SW 1271 (cell line): ENCODE data around the gene SPC24.
"Not testable (repeated sequence)": the region's sequence is repeated elsewhere in the genome, so short reads cannot be mapped to it uniquely, and the experiment has no call there.

Experiments
- DNase-seq, 2 experiments: peaks; one replicate each; lab custom pipeline; 2025; lab: John Stamatoyannopoulos, UW

Gene SPC24

DNA sequence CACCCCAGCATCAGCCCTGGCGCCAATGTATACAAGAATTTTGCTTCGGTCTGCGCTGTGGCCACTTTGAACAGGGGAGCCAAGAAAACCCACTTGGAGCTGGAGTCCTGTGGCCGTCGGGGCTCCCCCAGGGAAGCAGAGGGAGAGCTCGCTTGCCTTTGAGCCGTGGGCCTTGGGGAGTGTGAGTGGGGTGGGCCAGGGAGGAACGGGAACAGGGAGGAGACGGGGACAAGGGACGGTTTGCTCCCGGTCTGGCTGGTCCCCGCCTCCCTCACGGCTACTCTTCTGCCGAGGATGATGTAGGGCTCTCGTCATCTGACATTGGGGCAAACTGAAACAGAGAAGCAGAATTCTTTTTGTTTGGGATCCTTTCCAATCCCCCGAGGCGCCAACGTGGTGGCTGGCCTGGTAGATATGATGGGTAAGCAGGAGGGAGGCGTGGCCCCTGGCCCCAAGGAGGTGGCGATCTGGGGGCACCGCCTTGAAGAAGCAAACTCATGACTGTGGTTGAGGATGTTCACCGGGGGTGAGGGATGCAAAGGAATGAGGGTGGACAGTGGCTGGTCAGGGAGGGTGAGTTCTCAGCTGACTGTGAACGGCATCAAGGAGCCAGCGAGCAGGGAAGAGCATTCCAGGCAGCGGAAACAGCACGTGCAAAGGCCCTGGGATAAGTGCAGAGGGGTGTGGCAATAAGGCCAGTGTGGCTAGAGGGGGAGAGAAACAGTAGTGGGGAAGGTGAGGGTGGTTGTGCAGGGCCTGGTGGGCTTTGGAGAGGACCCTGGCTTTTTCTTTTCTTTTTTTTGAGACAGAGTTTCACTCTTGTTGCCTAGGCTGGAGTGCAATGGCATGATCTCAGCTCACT, 10.9 kb upstream of the SPC24 start:
- no peak for DNase-seq

DNA sequence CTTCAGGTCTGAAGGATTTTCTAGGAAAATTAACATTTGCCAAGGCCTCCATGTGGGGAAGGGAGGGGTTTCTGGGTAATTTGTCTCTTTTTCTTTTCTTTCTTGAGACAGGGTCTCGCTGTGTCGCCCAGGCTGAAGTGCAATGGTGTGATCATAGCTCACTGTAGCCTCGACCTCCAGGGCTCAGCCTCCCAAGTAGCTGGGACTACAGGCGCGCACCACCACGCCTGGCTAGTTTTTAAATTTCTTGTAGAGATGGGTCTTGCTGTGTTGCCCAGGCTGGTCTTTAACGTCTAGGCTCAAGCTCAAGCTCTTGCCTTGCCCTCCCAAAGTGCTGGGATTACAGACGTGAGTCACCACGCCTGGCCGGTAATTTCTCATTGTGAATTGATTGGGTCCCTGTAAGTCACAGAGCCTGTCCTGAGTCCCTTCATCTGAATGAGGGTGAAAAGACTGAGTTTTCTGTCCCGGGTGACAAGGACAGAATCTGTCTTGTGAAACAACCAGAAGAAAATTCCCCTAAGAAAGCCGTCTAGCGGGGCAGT, 10.0 kb upstream of the SPC24 start:
- DNase-seq: no peak

DNA sequence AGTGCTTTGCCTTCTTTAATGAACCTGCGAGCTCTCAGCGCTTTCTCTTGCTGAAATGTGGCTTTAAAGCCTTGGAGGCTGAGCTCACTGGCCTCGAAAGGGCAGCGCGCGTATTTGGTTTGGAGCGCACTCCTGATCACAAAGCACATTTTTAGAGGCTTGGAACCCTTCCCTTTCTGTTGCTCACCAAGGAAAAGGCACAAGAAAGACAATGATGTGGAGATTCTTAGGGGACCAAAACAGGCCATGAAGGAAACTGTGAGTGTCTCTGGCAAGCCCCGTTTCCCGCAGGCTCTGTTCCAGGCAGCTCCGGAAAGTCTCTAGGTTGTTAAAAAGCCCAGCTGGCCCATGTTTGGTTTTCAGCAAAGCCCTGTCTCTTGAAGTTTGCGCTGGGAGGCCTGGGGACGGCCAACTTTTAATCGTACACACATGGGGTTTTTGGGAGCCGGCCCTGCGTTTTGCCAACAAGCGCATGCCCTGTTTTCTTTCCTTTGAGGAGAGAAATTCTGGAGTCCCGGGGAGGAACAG, 9.4 kb upstream of the SPC24 start:
- no peak for DNase-seq

DNA sequence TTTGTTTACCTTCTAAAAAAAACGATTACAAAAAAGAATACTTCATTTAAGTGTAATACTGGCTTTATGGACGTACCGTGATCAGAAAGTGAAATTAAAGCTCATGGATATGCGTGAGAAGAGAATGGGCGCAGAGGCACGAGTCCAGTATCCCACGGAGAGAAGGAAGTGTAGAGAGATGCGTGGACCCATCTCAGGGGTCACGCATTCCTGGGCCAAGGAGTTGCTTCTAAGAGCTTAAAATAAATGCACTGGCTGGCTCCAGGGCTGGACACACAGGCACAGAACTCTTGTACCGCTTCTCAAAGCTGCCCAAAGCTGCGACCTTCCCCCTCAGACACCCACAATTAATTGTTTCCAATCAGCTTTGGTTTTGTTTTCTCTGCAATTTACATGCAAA, 8.7 kb upstream of the SPC24 start:
- DNase-seq: no peak

DNA sequence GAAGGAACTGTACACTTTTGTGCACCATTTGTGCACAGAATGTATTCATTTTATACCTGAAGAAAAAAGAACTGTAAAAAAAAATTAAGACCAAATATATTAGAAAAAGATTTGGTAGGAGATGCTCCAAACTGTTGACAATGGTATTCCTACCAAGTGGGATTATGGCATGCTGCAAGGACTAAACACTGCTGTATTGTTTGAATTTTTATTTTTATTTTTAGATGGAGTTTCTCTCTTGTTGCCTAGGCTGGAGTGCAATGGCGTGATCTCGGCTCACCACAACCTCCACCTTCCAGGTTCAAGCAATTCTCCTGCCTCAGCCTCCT, 4.8 kb upstream of the SPC24 start:
- DNase-seq: not testable (repeated sequence)

DNA sequence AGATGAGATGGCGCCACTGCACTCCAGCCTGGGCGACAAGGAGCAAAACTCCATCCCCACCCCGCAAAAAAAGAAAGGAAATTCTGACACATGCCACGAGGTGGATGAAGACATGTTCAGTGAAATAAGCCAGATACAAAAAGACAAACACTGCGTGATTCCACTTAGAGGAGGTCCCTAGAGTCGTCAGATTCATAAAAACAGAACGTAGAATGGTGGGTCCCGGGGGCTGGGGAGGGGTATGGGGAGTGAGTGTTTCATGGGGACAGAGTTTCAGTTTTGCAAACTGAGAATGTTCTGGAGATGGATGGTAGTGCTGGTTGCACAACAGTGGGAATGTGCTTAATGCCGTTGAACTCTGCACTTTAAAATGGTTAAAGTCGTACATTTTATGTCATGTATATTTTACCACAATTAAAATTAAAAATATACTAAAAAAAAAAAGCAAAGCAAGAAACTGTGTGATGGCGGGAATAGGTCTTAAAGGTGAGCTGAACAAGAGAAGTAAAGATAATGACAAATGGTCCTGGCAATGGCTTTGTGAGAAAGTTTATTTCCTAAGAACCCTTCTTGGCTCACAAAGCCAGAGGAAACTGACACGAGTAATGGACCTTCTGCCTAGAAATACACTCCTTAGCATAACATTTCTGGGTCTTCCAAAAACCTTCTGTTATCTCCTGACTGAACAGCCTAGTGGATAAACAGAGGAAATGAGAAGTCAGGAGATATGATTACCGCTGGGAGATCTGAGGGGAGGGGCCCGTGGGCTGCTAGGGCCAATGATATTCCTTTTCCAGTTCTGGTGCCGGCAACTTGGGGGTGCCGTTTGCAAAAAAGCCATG, 4.2 kb upstream of the SPC24 start:
- no peak for DNase-seq

DNA sequence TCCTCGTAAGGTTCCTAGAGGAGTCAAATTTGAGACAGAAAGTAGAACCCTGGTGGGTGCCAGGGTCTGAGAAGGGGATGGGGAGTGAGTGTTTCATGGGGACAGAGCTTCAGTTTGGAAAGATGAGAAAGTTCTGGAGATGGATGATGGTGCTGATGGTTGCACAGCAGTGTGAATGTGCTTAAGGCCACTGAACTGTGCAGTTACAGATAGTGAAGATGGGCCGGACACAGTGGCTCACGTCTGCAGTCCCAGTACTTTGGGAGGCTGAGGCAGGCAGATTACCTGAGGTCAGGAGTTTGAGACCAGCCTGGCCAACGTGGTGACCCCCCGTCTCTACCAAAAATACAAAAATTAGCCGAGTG, 917 bp downstream of the SPC24 start:
- DNase-seq: no peak

DNA sequence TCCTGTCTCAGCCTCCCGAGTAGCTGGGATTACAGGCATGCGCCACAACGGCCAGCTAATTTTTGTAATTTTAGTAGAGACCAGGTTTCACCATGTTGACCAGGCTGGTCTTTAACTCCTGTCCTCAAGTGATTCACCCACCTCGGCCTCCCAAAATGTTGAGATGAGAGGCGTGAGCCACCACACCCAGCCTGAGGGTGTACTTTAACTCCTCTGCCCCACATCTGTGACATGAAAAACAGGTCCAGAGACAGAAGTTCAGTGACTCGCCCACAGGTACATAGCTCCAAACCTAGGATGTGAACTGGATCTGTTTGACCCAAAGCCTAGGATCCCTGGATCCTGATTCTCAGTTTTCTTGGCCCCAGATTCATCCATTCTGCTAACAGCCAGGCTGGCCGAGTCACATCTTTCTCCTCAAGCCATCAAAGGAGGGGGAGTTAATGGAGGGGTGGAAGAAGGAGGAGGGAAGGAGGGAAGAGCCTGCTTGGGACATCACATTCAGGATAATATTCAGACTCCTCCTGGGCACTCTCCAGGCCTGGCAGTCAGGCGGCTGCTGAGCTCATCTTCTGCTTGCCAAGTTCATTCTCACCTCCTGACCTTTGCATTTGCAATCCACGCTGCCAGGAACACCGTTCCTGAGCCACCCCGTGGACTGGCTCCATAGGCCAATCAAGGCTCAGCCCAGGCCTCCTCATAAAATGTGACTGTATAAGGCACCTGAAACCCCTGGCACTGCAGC, 3.1 kb downstream of the SPC24 start:
- no peak for DNase-seq

DNA sequence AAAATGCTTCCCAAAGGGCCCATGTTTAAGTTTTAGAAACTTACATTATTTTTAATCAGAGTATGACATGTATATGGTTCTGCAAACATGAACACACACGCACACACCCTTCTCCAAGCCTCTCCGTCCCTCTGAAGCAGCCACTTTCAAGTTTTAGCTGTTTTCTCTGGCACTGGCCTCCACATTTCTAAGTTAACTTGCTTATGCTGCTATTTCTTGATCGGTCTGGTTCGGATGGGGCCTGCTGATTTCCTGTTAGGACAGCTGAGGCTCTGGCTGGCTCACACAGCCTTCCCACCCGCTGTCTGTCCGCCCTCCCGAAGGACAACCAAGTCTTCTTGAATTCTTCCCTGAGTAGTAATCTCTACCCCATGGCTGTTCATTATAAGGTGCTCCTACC, 4.4 kb downstream of the SPC24 start:
- DNase-seq: no peak

DNA sequence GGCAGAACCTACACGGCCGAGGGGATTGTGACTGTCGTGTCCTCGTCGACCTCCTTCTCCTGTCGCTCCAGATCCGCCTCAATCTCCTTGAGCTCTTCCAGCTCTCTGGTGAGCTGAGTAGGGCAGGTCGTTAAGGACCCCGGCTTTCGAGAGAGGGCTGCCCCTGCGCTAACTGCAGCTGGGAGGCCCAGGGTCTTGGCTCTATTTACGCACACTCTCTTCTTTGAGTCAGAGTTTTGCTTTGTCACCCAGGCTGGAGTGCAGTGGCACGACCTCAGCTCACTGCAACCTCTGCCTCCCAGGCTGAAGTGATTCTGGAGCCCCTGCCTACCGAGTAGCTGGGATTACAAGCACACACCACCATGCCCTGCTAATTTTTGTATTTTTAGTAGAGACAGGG, 7.6 kb downstream of the SPC24 start:
- no peak for DNase-seq

DNA sequence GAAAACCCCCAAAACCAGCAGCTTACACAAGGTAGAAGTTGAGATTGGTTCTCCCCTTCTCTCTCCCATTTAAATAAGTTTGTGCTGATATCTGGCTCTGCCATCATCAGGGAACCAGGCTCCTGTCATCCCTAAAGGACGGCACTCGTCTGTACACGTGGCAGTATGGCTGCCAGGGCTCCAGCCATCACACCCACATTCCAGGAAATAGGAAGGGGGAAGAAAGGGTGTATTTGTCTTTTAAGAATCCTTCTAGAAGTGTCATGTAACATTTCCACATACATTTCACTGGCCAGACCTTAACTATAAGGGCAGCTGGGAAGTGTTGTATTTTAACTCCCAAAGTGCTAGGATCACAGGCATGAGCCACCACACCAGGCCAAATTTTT, 10.1 kb downstream of the SPC24 start:
- no peak for DNase-seq

DNA sequence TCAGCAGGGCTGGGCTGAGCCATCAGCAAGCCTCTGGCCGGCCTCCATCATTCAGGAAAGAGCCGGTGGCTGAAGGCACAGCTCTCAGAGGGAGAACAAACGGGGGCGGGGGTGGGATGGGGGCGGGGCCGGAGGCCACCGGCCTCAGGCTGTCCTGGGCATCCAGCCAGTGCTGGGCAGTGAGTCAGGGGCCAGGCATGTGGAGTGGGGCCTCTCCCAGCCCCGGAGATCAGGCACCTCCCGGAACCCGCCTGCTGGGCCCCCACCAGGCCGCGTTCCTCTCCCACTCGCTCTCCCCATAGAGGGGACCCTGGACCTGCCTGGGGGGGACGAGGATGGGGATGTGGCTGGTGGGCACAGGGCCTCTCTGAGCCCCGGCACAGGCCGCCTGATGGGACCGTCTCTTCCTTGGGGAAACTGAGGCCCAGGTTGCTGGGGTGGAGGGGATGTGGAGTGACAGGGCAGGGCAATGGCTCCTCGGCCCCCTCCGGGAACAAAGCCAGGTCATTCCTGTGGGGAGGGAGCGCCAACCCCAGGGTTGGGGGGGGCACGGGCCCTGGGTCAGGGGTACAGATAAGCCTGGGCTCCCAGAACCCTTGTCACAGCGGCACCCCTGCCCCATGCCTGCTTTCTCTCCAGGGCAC, 12.9 kb downstream of the SPC24 start:
- peak; percentile 78 to 87 for DNase-seq

DNA sequence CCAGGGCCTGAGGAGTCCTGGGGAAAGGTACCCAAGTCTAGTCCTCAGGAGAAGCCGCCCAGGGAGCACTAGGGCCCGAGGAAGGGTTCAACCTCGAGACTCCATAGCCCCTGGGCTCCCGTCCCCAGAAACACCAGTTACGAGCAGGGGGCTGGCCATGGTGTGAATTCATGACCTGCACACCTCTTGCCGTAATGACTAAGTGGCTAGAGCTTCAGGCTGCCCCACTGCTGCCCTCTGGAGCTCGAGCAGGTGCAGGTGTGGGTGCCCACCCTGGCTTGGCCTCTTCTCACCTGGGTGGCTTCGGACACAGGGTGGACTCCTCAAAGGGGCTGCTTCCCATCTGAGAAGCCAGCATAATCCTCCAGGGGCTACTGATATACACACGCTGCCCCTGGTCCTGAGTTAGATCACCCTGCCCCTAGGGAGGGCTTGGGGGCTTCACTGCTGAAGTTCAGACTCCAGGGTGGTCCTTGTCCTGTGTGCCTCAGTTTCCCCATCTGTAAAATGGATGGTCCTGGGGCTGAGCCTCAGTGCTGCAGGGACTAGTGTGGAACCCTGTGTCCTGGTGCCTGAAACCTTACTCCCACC, 13.6 kb downstream of the SPC24 start:
- no peak for DNase-seq

DNA sequence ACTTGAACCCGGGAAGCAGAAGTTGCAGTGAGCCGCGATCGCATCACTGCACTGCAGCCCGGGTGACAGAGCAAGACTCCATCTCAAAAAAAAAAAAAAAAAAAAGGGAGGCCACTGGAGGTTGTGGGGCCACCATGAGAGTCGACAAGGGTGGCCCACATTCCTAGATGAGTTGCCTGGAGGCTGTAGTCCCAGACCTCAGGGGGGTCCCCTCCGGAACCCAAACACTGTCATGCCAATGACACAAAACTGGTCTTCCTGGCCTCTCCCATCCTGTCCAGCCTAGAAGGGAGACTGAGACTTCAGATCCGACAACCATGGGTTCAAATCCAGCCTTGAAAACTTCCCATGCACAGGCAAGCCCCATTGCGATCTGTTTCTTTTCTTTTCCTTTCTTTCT, 14.7 kb downstream of the SPC24 start:
- no peak for DNase-seq

DNA sequence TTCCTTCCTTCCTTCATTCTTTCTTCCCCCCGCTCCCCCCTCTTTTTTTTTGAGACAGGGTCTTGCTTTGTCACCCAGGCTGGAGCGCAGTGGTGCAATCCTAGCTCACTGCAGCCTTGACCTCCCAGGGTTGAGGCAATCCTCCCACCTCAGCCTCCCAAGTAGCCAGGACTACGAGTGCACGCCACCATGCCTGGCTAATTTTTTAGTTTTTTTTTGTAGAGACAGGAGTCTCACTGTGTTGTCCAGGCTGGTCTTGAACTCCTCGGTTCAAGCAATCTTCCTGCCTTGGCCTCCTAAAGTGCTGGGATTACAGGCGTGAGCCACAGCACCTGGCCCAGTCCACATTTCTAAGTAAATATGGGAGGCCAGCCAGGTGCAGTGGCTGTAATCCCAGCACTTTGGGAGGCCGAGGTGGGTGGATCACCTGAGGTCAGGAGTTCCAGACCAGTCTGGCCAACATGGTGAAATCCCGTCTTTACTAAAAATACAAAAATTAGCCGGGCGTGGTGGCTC, 15.5 kb downstream of the SPC24 start:
- not testable (repeated sequence) for DNase-seq

DNA sequence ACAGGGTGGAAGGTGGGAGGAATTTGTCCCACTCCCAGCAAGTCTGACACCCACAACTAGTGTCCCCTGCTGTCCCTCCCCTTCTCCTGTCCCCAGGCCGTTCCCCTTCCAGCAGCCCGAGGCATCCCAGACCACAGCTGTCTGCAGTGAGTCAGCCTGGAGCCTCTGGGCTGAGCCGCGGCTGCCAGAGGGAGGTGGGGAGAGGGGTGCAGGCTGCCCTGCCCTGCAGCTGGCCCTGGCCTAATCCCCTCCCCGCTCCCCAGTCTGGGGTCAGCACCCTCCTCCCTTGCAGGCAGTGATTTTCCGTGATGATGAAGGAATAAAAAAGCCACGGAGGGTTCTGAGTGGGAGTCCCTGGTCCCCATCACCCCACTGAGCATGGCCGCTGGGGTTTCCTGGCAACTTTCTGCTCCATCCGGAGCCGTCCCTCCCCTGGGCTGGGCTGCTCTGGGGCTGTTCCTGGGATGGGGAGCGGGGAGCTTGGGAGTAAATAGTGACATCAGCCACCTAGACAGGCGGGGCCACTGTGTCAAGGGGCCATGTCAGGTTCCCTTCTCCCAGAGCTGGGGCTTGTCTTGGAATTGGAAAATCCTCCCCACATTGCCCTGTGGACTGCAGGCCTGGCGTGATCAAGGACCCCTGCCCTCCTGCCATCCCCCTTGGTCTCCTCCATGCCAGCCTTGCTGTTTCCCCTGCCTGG, 16.8 kb downstream of the SPC24 start:
- peak; percentile 50 to 77 for DNase-seq

DNA sequence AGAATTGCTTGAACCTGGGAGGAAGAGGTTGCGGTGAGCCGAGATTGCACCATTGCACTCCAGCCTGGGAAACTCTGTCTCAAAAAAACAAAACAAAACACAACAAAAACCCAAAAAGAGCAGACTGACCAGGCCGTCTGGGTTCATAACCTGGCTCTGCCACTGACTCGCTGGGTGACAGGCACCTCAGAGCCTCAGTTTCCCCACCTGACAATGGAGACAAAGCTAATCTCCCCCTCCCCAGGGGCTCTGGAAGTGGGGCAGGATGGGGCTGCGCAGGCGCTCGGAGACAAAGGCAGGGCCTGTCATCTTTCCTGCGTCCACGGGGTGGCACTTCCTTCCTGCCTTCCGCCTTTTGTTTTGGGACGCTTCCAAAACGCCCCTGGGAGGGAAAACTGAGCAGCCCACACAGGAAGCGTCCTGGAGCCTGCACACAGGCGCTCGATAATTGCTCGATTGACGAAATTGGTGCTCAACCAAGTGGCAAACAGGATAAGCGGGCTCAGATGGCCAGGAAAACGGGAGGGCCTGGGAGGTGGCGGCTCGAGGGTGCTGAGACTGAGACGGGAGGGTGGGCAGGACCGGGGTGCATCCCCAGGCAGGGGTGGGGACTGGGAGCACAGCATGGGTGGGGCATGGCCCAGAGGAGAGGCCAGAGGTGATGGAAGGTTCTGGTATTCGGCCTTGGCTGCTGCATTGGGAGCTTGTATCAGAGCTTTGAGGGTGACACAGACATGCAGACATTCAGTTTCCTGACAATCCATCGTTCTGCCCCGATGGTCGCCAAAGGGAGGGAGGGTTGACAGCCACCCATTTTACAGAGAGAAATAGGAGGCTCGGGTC, 17.8 kb downstream of the SPC24 start:
- peak; percentile 80 to 85 for DNase-seq

DNA sequence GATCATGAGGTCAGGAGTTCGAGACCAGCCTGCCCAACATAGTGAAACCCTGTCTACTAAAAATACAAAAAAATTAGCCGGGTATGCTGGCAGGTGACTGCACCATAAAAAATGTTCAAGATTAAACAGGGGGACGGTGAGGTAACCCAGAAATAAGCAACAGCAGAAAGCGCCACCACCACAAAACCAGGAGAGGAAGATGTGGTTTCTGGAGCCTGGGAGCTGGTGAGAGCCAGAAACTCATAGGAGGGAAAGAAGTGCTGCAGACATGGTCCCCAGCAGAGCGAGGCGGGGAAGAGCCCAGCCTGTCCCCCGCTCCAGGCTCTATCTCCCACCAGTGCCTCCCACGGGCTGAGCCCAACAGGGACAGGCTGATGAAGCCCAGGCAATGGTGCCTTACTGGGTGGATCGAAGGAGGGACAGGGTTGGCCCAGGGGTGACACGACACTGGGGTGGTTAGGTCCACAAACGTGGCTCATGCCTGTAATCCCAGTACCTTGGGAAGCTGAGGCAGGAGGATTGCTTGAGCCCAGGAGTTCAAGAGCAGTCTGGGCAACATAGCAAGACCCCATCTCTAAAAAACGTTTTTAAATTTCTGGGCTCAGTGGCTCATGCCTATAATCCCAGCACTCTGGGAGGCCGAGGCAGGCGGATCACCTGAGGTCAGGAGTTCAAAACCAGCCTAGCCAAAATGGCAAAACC, 19.0 kb downstream of the SPC24 start:
- no peak for DNase-seq

DNA sequence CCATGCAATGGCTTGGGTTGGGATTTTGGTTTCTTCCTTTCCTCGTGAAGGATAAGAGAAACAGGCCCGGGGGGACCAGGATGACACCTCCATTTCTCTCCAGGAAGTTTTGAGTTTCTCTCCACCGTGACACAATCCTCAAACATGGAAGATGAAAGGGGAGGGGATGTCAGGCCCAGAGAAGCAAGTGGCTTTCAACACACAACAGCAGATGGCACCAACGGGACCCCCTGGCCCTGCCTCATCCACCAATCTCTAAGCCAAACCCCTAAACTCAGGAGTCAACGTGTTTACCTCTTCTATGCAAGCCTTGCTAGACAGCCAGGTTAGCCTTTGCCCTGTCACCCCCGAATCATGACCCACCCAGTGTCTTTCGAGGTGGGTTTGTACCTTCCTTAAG, 24.1 kb downstream of the SPC24 start:
- DNase-seq: no peak
